Uterus (tissue), 4 donors: ENCODE results near the gene CPLANE2. TPM values are rescaled to one million over a fixed set of nuclear protein-coding genes. Genes with fewer than 3 reads are reported as not detected.

Source experiments
- DNase-seq, 2 donors: peaks; one replicate each; pipeline ENCODE4 v3.0.0-alpha.2; 2019 to 2020
- H3K27ac ChIP-seq, 2 donors: fragments of 200-600 bp; sonication (generic); 1 replicate in 1 of 2; 2 replicates in 1 of 2; pipeline ENCODE4 v1.5.1; 2016 to 2018
- H3K27me3 ChIP-seq, 2 donors: fragments of 200-600 bp; sonication (generic); one replicate each; pipeline ENCODE4 v1.5.1; 2018 to 2019; ENCODE audit warnings: control low read depth in 1 of 2
- H3K36me3 ChIP-seq, 2 donors: fragments of 200-600 bp; sonication (generic); one replicate each; pipeline ENCODE4 v1.5.1; 2019; ENCODE audit warnings: control low read depth in 1 of 2
- H3K4me1 ChIP-seq, 2 donors: fragments of 200-600 bp; sonication (generic); one replicate each; pipeline ENCODE4 v1.5.1; 2018 to 2019; ENCODE audit warnings: control low read depth in 1 of 2
- H3K4me3 ChIP-seq, 2 donors: fragments of 200-600 bp; sonication (generic); 1 replicate in 1 of 2; 2 replicates in 1 of 2; pipeline ENCODE4 v1.5.1; 2018 to 2019; ENCODE audit warnings: mild to moderate bottlenecking in 1 of 2
- H3K9me3 ChIP-seq, 2 donors: fragments of 200-600 bp; sonication (generic); one replicate each; pipeline ENCODE4 v1.5.1; 2019; ENCODE audit warnings: control low read depth in 1 of 2
- POLR2A ChIP-seq, 2 donors: fragments of 450-650 bp; IDR thresholded peaks; one replicate each; pipeline ENCODE4 v1.6.1; 2016; ENCODE audit warnings: antibody characterized with exemption in 2 of 2, mild to moderate bottlenecking in 1 of 2, moderate library complexity in 1 of 2
- intact Hi-C: fragments of 100-400 bp; cut with DNase I; formaldehyde crosslinking; loops from one replicate; pipeline ENCODE4 v1.15.1; 2023; ENCODE audit warnings: low total_unique reads
- small RNA-seq: library from RNA; depleted of rRNA; stranded (forward); fragments of <200 nt; gene quantifications from one replicate; pipeline ENCODE3, GENCODE V24; 2016
- total RNA-seq, 4 donors: library from RNA; depleted of rRNA in 3 of 4; stranded (reverse); fragments of >200 nt in 3 of 4; gene quantifications; one replicate each; pipeline versions ENCODE4 v1.1.0 to v1.2.4, GENCODE V29; 2014 to 2023
- TF ChIP-seq, protein P1 (sequence below), 4 experiments: fragments of 200-600 bp in 2 of 4; fragments of 450-650 bp in 2 of 4; sonication (generic) in 2 of 4; IDR thresholded peaks; one replicate each; pipeline ENCODE4 v1.5.1; 2016 to 2019; ENCODE audit warnings: antibody characterized with exemption in 4 of 4, mild to moderate bottlenecking in 2 of 4, moderate library complexity in 1 of 4
- donor health status: DM: yes; HTN: yes; CAD: no.

The CPLANE2 gene
- total RNA-seq, 4 donors from 2014 or later: 5.1 to 7.4 (median 5.5) TPM

DNA sequence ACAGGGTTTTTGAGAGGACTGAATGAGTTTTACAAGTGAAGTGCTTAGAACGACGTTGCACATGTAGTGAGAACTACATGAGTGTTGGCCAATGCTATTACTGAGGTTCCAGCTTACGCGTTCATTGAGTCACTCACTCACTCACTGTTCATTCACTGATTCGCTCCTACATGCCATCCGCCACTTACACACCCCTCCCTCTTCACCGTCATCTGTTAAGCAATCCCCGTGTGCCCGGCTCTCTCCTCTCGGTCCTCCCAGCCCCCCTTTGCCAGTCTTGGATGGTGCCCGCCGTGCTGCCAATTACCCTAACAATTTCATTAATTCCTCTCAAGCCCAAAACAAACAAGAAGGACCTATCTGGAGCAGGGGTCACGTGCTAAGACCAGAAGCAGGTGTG, 53.8 kb downstream of the CPLANE2 start:
- no peaks in the 10 kb centered on the region for H3K36me3 ChIP-seq
- no peak overlapping the region for H3K4me3 ChIP-seq
- no peaks in the 10 kb centered on the region for H3K9me3 ChIP-seq
- H3K4me1 ChIP-seq: peaks cover 19 to 21% of the 10 kb centered on the region in 2 donors
- TF ChIP-seq, protein P1, sequence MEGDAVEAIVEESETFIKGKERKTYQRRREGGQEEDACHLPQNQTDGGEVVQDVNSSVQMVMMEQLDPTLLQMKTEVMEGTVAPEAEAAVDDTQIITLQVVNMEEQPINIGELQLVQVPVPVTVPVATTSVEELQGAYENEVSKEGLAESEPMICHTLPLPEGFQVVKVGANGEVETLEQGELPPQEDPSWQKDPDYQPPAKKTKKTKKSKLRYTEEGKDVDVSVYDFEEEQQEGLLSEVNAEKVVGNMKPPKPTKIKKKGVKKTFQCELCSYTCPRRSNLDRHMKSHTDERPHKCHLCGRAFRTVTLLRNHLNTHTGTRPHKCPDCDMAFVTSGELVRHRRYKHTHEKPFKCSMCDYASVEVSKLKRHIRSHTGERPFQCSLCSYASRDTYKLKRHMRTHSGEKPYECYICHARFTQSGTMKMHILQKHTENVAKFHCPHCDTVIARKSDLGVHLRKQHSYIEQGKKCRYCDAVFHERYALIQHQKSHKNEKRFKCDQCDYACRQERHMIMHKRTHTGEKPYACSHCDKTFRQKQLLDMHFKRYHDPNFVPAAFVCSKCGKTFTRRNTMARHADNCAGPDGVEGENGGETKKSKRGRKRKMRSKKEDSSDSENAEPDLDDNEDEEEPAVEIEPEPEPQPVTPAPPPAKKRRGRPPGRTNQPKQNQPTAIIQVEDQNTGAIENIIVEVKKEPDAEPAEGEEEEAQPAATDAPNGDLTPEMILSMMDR (IDR thresholded peaks at IDR 0.05): no peak
- no peak for TF ChIP-seq POLR2A (IDR thresholded peaks at IDR 0.05)
- no peaks in the 10 kb centered on the region for H3K27me3 ChIP-seq
- intact Hi-C loops: no loop called here
- peak overlapping the region; percentile 95 to 99 for H3K27ac ChIP-seq
- peak in 1 of 2 donors; percentile 76 for DNase-seq

DNA sequence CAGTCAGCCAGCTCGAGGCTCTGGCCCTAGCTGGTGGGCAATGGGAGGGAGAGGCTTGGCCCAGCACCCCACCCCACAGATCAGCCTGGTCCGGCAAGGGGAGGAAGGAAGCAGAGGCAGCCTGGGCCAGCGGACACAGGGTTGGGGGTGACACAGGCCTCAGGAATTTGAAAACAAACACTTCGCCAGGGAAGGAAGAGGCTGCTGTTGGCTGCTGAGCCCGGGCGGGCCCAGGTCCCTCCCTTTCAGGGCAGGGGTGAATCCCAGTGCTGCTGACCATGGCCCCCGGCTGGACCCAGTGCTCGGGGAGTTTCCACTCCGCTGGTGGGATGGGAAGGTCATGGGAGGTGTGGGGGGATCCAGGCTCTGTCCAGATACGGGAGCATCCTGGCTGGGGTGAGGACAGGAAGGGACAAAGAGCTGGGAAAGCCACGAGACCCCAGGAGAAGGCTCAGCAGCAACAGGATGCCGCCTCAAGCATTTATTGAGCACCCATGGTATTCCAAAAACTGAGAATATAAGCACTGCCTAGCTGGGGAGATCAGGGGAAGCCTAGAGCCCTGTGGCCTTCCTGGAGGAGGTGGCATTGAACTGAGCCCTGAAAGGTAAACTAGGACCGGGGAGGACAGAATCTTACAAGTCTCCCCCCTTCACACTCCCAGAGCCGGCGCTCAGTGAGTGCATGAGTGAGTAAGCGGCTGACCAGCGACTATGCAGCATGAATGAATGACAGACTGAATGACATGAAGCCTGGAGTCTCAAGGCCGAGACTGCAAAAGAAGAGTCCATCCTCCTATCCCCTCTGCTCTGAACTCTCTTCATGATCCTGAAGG, 54.9 kb downstream of the CPLANE2 start:
- peak; percentile 8 to 43 for TF ChIP-seq POLR2A (IDR thresholded peaks at IDR 0.05)
- TF ChIP-seq, protein P1 (IDR thresholded peaks at IDR 0.05): no peak
- intact Hi-C loops: no loop called here
- no peaks in the 10 kb centered on the region for H3K36me3 ChIP-seq
- H3K9me3 ChIP-seq: no peaks in the 10 kb centered on the region
- peaks cover 18 to 19% of the 10 kb centered on the region in 2 donors for H3K4me1 ChIP-seq
- no peak overlapping the region for H3K4me3 ChIP-seq
- DNase-seq: peak; percentile 91 to 96
- H3K27me3 ChIP-seq: no peaks in the 10 kb centered on the region
- H3K27ac ChIP-seq: peak overlapping the region; percentile 95 to 99

Small RNA genes lying within 50 kb of the gene (small RNA-seq; reads per million reads assigned to genes)
- gene MT1XP1: not detected

Other genes starting within 250 kb of the CPLANE2 start
- gene SRARP, start 232.9 kb downstream of the CPLANE2 start, total RNA-seq: not detected
- gene HSPB7, start 219.1 kb downstream of the CPLANE2 start, total RNA-seq: 100 to 1,000 TPM in 1 of 4 donors, 10 to 100 TPM in 2, 1 to 10 TPM in 1; 8.7 to 283 (median 22.6) TPM
- gene CLCNKA, start 215.1 kb downstream of the CPLANE2 start, total RNA-seq: 1 to 10 TPM in 1 of 4 donors, not detected in 3; 2.9 TPM
- 1 to 10 TPM in 2 of 4 donors, under 1 TPM in 1, not detected in 1; 0.41 to 1.9 (median 1.2) TPM for gene CLCNKB, start 193.4 kb downstream of the CPLANE2 start, total RNA-seq
- gene FAM131C, start 163.5 kb downstream of the CPLANE2 start, total RNA-seq: under 1 TPM in 2 of 4 donors, not detected in 2; 0.28 to 0.85 TPM
- 10 to 100 TPM in 2 of 4 donors, 1 to 10 TPM in 2; 2.4 to 32.9 (median 16.3) TPM for gene EPHA2, start 81.1 kb downstream of the CPLANE2 start, total RNA-seq
- 10 to 100 TPM in 2 of 4 donors, 1 to 10 TPM in 2; 3.6 to 26.8 (median 12.2) TPM for gene ARHGEF19, start 24.5 kb downstream of the CPLANE2 start, total RNA-seq
- gene FBXO42, start 115.3 kb upstream of the CPLANE2 start, total RNA-seq: 10 to 100 TPM; 21.0 to 30.3 (median 23.0) TPM
- gene SZRD1, start 130.1 kb upstream of the CPLANE2 start, total RNA-seq: 100 to 1,000 TPM in 1 of 4 donors, 10 to 100 TPM in 3; 24.4 to 126 (median 47.2) TPM
- gene SPATA21, start 200.2 kb upstream of the CPLANE2 start, total RNA-seq: under 1 TPM in 1 of 4 donors, not detected in 3; 0.27 TPM
- gene NECAP2, start 203.5 kb upstream of the CPLANE2 start, total RNA-seq: 10 to 100 TPM; 36.0 to 60.1 (median 38.6) TPM